H1 (cell line): ENCODE results near the gene R3HDM1. TPM values are rescaled to one million over a fixed set of nuclear protein-coding genes. Genes with fewer than 3 reads are reported as not detected.

Experiments
- CTCF ChIA-PET: fragments of 300-600 bp; sonication (Branson Sonifier 250); formaldehyde crosslinking; loops from one replicate; lab custom pipeline; 2021; ENCODE audit not compliant: partially characterized antibody; lab: Charles Lee
- POLR2A ChIA-PET: fragments of 300-600 bp; sonication (Branson Sonifier 250); formaldehyde crosslinking; loops from one replicate; lab custom pipeline; 2021; ENCODE audit warnings: inconsistent platforms; ENCODE audit not compliant: partially characterized antibody; lab: Charles Lee
- DNase-seq, 2 experiments: peaks; one replicate each; pipeline versions ENCODE4 v3.0.0 to v3.0.0-alpha.2; 2010 to 2022; ENCODE audit warnings: low spot score in 2 of 2, low read depth in 1 of 2, mixed read lengths in 1 of 2
- FAIRE-seq: peaks from 2 replicates; lab custom pipeline; 2011; peaks lifted over from hg19 to GRCh38; lab: Jason Lieb, UNC
- H2AFZ ChIP-seq: 2 replicates; pipeline ENCODE4 v1.8.1; 2012; ENCODE audit warnings: low read length, inconsistent platforms
- H2AK5ac ChIP-seq: 2 replicates; pipeline ENCODE4 v1.6.1; 2013; ENCODE audit warnings: low read depth, low read length
- H2BK120ac ChIP-seq: replicated peaks from 2 replicates; pipeline ENCODE3; 2013; ENCODE audit warnings: low read depth, low read length, inconsistent platforms
- H2BK12ac ChIP-seq: 2 replicates; pipeline ENCODE4 v1.6.1; 2013; ENCODE audit warnings: low read depth, low read length
- H2BK15ac ChIP-seq: 2 replicates; pipeline ENCODE4 v1.6.1; 2013; ENCODE audit warnings: low read length
- H2BK20ac ChIP-seq: 2 replicates; pipeline ENCODE4 v1.6.1; 2013; ENCODE audit warnings: low read length
- H2BK5ac ChIP-seq: 2 replicates; pipeline ENCODE4 v1.6.1; 2013; ENCODE audit warnings: low read depth, low read length
- H3K14ac ChIP-seq: 2 replicates; pipeline ENCODE4 v1.6.1; 2013; ENCODE audit warnings: inconsistent platforms; ENCODE audit not compliant: insufficient read length
- H3K18ac ChIP-seq: 2 replicates; pipeline ENCODE4 v1.6.1; 2013; ENCODE audit warnings: low read length; ENCODE audit errors: extremely low read depth
- H3K23ac ChIP-seq: 2 replicates; pipeline ENCODE4 v1.6.1; 2013; ENCODE audit warnings: inconsistent platforms; ENCODE audit not compliant: insufficient read length
- H3K23me2 ChIP-seq: 2 replicates; pipeline ENCODE4 v1.6.1; 2013; ENCODE audit warnings: low read depth, low read length
- H3K27ac ChIP-seq: 2 replicates; pipeline ENCODE4 v1.6.1; 2011; ENCODE audit warnings: low read depth, low read length, inconsistent platforms
- H3K27me3 ChIP-seq, 4 experiments: replicated peaks in 1 of 4; 1 replicate in 1 of 4; 2 replicates in 3 of 4; pipeline versions ENCODE4 v1.6.1 to v1.8.1; 2011 to 2013; ENCODE audit warnings: low read length in 3 of 4, mild to moderate bottlenecking in 3 of 4, inconsistent platforms in 2 of 4, mixed read lengths in 2 of 4, moderate library complexity in 1 of 4; ENCODE audit not compliant: control insufficient read depth in 3 of 4, insufficient read depth in 3 of 4; ENCODE audit errors: extremely low read depth in 1 of 4
- H3K36me3 ChIP-seq, 4 experiments: 2 replicates each; pipeline versions ENCODE4 v1.6.1 to v1.8.1; 2011 to 2013; ENCODE audit warnings: mild to moderate bottlenecking in 4 of 4, low read length in 3 of 4, moderate library complexity in 2 of 4, control low read depth in 1 of 4, inconsistent platforms in 1 of 4; ENCODE audit not compliant: insufficient read depth in 4 of 4, control insufficient read depth in 2 of 4
- H3K4ac ChIP-seq: replicated peaks from 2 replicates; pipeline ENCODE3; 2013; ENCODE audit warnings: low read length, low read depth, mixed read lengths, inconsistent platforms; ENCODE audit not compliant: insufficient read length
- H3K4me1 ChIP-seq, 4 experiments: replicated peaks in 1 of 4; 1 replicate in 1 of 4; 2 replicates in 3 of 4; pipeline versions ENCODE4 v1.6.1 to v1.8.1; 2011 to 2013; ENCODE audit warnings: low read length in 3 of 4, inconsistent platforms in 2 of 4, mixed read lengths in 1 of 4; ENCODE audit not compliant: insufficient read depth in 4 of 4, control insufficient read depth in 3 of 4
- H3K4me2 ChIP-seq, 2 experiments: 2 replicates each; pipeline versions ENCODE4 v1.6.1 to v1.8.1; 2011 to 2013; ENCODE audit warnings: low read depth in 2 of 2, low read length in 2 of 2, control low read depth in 1 of 2, inconsistent platforms in 1 of 2, mild to moderate bottlenecking in 1 of 2; ENCODE audit not compliant: insufficient read depth in 1 of 2
- H3K4me3 ChIP-seq, 4 experiments: fragments of 200-600, 300-600 bp in 1 of 4; sonication (generic), shearing (Covaris generic), sonication (Bioruptor Twin) in 1 of 4; 2 replicates each; pipeline versions ENCODE4 v1.5.1 to v1.8.1; 2011 to 2016; ENCODE audit warnings: low read length in 4 of 4, low read depth in 3 of 4, control low read depth in 2 of 4, inconsistent platforms in 2 of 4, mild to moderate bottlenecking in 2 of 4, mixed read lengths in 1 of 4, moderate library complexity in 1 of 4; ENCODE audit not compliant: insufficient read depth in 2 of 4; ENCODE audit errors: extremely low read depth in 1 of 4
- H3K56ac ChIP-seq: replicated peaks from 2 replicates; pipeline ENCODE3; 2013; ENCODE audit warnings: low read depth, mild to moderate bottlenecking, mixed read lengths, low read length, inconsistent platforms; ENCODE audit not compliant: insufficient read length
- H3K79me1 ChIP-seq: 2 replicates; pipeline ENCODE4 v1.6.1; 2013; ENCODE audit warnings: low read depth, low read length, control low read depth
- H3K79me2 ChIP-seq, 2 experiments: 2 replicates each; pipeline versions ENCODE4 v1.6.1 to v1.8.1; 2012 to 2013; ENCODE audit warnings: low read length in 2 of 2, mild to moderate bottlenecking in 2 of 2, inconsistent platforms in 1 of 2; ENCODE audit not compliant: insufficient read depth in 2 of 2, control insufficient read depth in 1 of 2
- H3K9ac ChIP-seq, 4 experiments: replicated peaks in 1 of 4; 1 replicate in 1 of 4; 2 replicates in 3 of 4; pipeline versions ENCODE4 v1.6.1 to v1.8.1; 2011 to 2013; ENCODE audit warnings: low read depth in 3 of 4, low read length in 3 of 4, control low read depth in 2 of 4, mild to moderate bottlenecking in 2 of 4, moderate library complexity in 2 of 4, inconsistent platforms in 1 of 4; ENCODE audit errors: extremely low read depth in 1 of 4
- H3K9me3 ChIP-seq, 2 experiments: 2 replicates each; pipeline versions ENCODE4 v1.6.1 to v1.8.1; 2012 to 2013; ENCODE audit warnings: mild to moderate bottlenecking in 2 of 2, moderate library complexity in 2 of 2, control low read depth in 1 of 2, inconsistent platforms in 1 of 2, low read depth in 1 of 2, low read length in 1 of 2, mixed read lengths in 1 of 2; ENCODE audit not compliant: insufficient read depth in 2 of 2
- H4K20me1 ChIP-seq, 2 experiments: replicated peaks in 1 of 2; 2 replicates each; pipeline versions ENCODE3 to v1.8.1; 2011 to 2013; ENCODE audit warnings: inconsistent platforms in 2 of 2, low read length in 2 of 2, mild to moderate bottlenecking in 1 of 2; ENCODE audit not compliant: insufficient read depth in 2 of 2, control insufficient read depth in 1 of 2
- H4K5ac ChIP-seq: 2 replicates; pipeline ENCODE4 v1.6.1; 2013; ENCODE audit warnings: low read length, low read depth, mixed read lengths, inconsistent platforms; ENCODE audit not compliant: insufficient read length
- H4K8ac ChIP-seq: 2 replicates; pipeline ENCODE4 v1.8.0; 2013; ENCODE audit warnings: mild to moderate bottlenecking, moderate library complexity, low read length, inconsistent platforms; ENCODE audit not compliant: insufficient read depth; ENCODE audit errors: extremely low read depth
- H4K91ac ChIP-seq: replicated peaks from 2 replicates; pipeline ENCODE3; 2013; ENCODE audit warnings: low read length, mixed read lengths, inconsistent platforms; ENCODE audit not compliant: insufficient read length
- BACH1 ChIP-seq: IDR thresholded peaks from 2 replicates; pipeline ENCODE4 v1.6.1; 2012; ENCODE audit warnings: low read length, improper control_type of control experiment
- BRCA1 ChIP-seq: IDR thresholded peaks from 2 replicates; pipeline ENCODE4 v1.6.1; 2012; ENCODE audit warnings: low read depth, low read length, improper control_type of control experiment
- CHD2 ChIP-seq: IDR thresholded peaks from 2 replicates; pipeline ENCODE4 v1.6.1; 2012; ENCODE audit warnings: low read length, improper control_type of control experiment
- CREB1 ChIP-seq: IDR thresholded peaks from 2 replicates; pipeline ENCODE4 v1.6.1; 2012; ENCODE audit warnings: inconsistent platforms
- CTCF ChIP-seq, 3 experiments: IDR thresholded peaks; 1 replicate in 2 of 3; 2 replicates in 1 of 3; pipeline versions ENCODE4 v1.5.1 to v1.6.1; 2011; ENCODE audit warnings: low read length in 3 of 3, mild to moderate bottlenecking in 3 of 3, inconsistent platforms in 2 of 3, low read depth in 1 of 3, moderate library complexity in 1 of 3; ENCODE audit not compliant: insufficient read depth in 1 of 3; ENCODE audit errors: control extremely low read depth in 1 of 3
- E2F6 ChIP-seq: IDR thresholded peaks from 2 replicates; pipeline ENCODE4 v1.6.1; 2012; ENCODE audit warnings: inconsistent platforms
- PHF8 ChIP-seq: fragments of 200-600 bp; sonication (generic); conservative IDR thresholded peaks from 2 replicates; pipeline ENCODE4 v1.7.1; 2012; ENCODE audit warnings: low read depth, mild to moderate bottlenecking, inconsistent platforms, low read length, moderate library complexity
- SIN3A ChIP-seq, 2 experiments: IDR thresholded peaks in 1 of 2; conservative IDR thresholded peaks in 1 of 2; 2 replicates each; pipeline ENCODE4 v1.6.1; 2011 to 2012; ENCODE audit warnings: low read length in 2 of 2, improper control_type of control experiment in 1 of 2, low read depth in 1 of 2, mild to moderate bottlenecking in 1 of 2
- TBP ChIP-seq: IDR thresholded peaks from 2 replicates; pipeline ENCODE4 v1.6.1; 2011; ENCODE audit warnings: low read depth, low read length, improper control_type of control experiment
- USF2 ChIP-seq: IDR thresholded peaks from 2 replicates; pipeline ENCODE4 v1.6.1; 2011; ENCODE audit warnings: low read length, improper control_type of control experiment
- WGBS, 2 experiments: shearing (Covaris generic) in 1 of 2; methylation state at CpG; one replicate each; pipeline versions ENCODE4 v1.1.6 to v1.1.7; 2013 to 2015; ENCODE audit warnings: low lambda C conversion rate in 2 of 2, mixed read lengths in 2 of 2, inconsistent platforms in 1 of 2, low coverage in 1 of 2, missing lambda C conversion rate in 1 of 2; ENCODE audit not compliant: insufficient replicate concordance in 2 of 2, insufficient coverage in 1 of 2, insufficient read length in 1 of 2; ENCODE audit errors: extremely low coverage in 1 of 2, missing lambda C conversion rate in 1 of 2; 5-methylcytosine and 5-hydroxymethylcytosine counted together
- polyA plus RNA-seq, 7 experiments: library from polyadenylated mRNA; depleted of rRNA in 3 of 7; stranded (reverse) in 5 of 7; unstranded in 2 of 7; fragments of >200 nt in 5 of 7; fragments of 200-250 nt in 2 of 7; gene quantifications; 1 replicate in 5 of 7; 2 replicates in 1 of 7; 4 replicates in 1 of 7; pipeline versions ENCODE4 v1.2.1 to v1.2.3, GENCODE V29; 2011 to 2013; ENCODE audit warnings: missing spikeins in 2 of 7, mixed read lengths in 2 of 7
- total RNA-seq: library from RNA; stranded (reverse); fragmentation: NEBNext Ultra II Directional; extraction: Animal tissue kit (Norgen Biotek cat#: 25700); gene quantifications from 2 replicates; pipeline ENCODE4 v1.2.1, GENCODE V29; 2021

Gene R3HDM1
- total and polyA plus RNA-seq, 2 of the 8 experiments (the other 6 are each of a cell fraction or from before 2014, with no cell fraction given): 77.7 to 120 TPM

GRCh38 chr2:135512099-135512498 is 19.2 kb upstream of the R3HDM1 start:
- Histone ChIP-seq H3K36me3 (peaks cover 0 to 17% (median 4%) of the 10 kb centered on the region in 4 experiments; a peak in 3 of 8 replicates), H3K23me2 (no peaks in the 10 kb centered on the region), H3K79me1 (no peaks in the 10 kb centered on the region), H4K20me1 (no peaks in the 10 kb centered on the region), H3K18ac (no peak overlapping the region), H2AK5ac (no peak overlapping the region), H4K91ac (no peak overlapping the region), H2AFZ (no peak overlapping the region), H2BK5ac (no peak overlapping the region), H4K5ac (no peak overlapping the region), H2BK120ac (no peak overlapping the region), H3K27ac (no peak overlapping the region), H2BK15ac (no peak overlapping the region), H3K27me3 (no peaks in the 10 kb centered on the region), H3K4me2 (no peak overlapping the region), H3K4me3 (no peak overlapping the region), H3K9ac (no peak overlapping the region), H3K4me1 (no peaks in the 10 kb centered on the region), H3K23ac (no peak overlapping the region), H3K4ac (no peak overlapping the region), H3K9me3 (peaks cover 21 to 26% of the 10 kb centered on the region in 2 experiments; a peak in 3 of 4 replicates), H4K8ac (no peak overlapping the region), H3K79me2 (0 out of 4 replicates have a peak, but pooled peaks cover 0 to 3% of the 10 kb centered on the region in 2 experiments), H3K14ac (no peak overlapping the region), H3K56ac (no peak overlapping the region), H2BK20ac (no peak overlapping the region), H2BK12ac (no peak overlapping the region)
- FAIRE-seq (no peak), DNase-seq (no peak)
- ChIA-PET POLR2A (no interaction called here), CTCF (no interaction called here)
- TF ChIP-seq CHD2: no peak
- no peak for TF ChIP-seq PHF8
- no peak for TF ChIP-seq SIN3A (conservative IDR thresholded peaks at IDR 0.05 in 1 of 2, IDR thresholded peaks at IDR 0.05 in 1 of 2; ENCODE audit: low read depth in 1 of 2, low read length in 2 of 2)
- no peak for TF ChIP-seq USF2
- no peak for TF ChIP-seq TBP
- no peak for TF ChIP-seq CTCF (IDR thresholded peaks at IDR 0.05; ENCODE audit: control extremely low read depth in 1 of 3, insufficient read depth in 1 of 3, low read depth in 1 of 3, low read length in 3 of 3)
- no peak for TF ChIP-seq CREB1
- no peak for TF ChIP-seq BACH1
- TF ChIP-seq BRCA1: no peak
- no peak for TF ChIP-seq E2F6
- WGBS, 2 experiments: 92% methylated on average over 2 of the region's 2 CpGs; no CpG with 5 or more reads in 1 of the 2 experiments
